ENCODE results near the gene MPG.

MPG gene

DNA sequence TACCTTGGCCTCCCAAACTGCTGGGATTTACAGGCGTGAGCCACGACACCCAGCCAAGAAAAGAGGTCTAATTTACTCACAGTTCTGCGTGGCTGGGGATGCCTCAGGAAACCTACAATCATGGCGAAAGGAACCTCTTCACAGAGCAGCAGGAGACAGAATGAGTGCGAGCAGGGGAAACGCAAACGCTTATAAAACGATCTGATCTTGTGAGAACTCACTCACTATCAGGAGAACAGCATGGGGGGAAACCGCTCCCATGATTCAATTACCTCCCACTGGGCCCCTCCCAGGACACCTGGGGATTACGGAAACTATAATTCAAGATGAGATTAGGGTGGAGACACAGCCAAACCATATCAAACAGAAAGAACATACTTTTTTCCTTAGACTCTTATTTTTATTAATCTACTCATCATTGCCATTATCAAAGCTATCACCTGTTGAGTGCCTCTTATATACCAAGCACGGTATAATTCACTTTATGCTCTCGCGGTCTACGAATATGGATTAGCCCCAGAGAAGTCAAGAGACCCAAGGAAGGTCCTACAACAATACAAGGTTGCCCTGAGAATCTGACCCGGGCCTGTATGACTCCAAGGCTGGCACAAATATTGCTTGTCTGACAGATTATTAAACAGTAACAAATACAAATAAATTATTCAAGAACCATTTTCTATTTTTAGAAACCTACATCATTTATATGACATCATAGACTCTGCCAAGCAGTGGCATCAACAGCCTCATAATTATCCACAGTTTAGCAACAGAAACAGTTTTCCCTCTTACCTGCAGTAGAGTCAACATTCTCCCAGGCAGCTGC is 27.0 kb upstream of the MPG start:
- DNase-seq (ENCODE audit: low read depth in 4 of 4, low spot score in 1 of 4) = no peak

DNA sequence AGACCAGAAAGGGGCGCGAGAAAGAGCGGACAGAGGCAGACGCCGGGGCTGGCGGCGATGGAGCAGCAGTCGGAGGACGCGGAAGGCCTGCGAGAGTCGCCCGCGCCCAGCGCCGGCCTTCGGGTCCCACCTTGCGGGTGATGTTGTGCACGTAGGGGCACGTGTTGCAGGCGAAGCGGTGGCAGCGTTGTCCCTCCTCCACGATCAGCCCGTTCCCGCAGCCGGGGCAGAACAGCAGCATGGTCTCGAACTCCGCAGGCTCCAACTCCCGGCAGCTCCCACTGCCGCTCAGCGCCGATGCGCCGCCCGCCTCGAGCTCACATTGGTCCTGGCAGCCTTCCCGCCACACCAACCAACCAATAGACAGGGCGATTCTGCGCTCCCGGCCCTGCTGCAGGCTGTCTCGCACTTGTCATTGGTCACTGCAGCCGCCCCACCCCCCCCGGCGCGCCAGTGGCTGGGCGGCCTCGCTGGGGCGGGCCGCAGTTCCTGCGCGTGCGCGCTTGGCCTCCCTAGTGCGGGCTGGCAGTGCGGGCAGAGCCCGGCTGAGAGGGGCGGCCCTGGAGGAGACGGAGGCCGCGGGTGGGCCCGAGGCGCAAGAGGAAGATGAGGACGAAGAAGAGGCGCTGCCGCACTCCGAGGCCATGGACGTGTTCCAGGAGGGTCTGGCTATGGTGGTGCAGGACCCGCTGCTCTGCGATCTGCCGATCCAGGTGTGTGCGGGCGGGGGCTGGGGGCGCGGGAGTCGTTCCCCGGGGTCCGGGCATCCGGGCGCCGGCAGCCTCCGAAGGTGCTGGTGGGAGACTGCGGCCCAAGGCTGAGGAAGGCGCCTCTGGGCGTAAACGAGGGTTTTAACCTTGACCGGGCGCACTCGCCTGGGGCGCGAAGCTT is 24.4 kb upstream of the MPG start, which contains the start of the genes POLR3K and SNRNP25:
TSS of gene POLR3K (minus strand) at position 263 of the 891 bp plus-strand sequence. CDS start at position 241, 22 bp downstream.
TSS of gene SNRNP25 (plus strand) at position 483 of the 891 bp plus-strand sequence. CDS start at position 672, 189 bp downstream.
- peak; percentile 90 to 99 (median 96) for DNase-seq (ENCODE audit: low read depth in 4 of 4, low spot score in 1 of 4)

DNA sequence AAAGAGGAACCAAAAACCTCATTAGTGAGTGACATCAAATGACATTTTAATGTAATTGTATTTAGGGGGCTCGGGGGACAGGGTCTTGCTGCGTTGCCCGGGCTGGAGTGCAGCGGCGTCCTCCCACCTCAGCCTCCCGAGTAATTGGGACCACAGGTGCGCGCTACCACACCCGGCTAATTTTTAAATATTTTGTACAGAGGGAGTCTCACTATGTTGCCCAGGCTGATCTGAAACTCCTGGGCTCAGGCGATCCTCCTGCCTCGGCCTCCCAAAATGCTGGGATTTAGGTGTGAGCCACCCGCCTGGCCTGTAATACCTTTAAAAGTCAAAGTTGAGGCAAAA is 23.8 kb upstream of the MPG start:
- DNase-seq (ENCODE audit: low read depth in 4 of 4, low spot score in 1 of 4) = no peak

DNA sequence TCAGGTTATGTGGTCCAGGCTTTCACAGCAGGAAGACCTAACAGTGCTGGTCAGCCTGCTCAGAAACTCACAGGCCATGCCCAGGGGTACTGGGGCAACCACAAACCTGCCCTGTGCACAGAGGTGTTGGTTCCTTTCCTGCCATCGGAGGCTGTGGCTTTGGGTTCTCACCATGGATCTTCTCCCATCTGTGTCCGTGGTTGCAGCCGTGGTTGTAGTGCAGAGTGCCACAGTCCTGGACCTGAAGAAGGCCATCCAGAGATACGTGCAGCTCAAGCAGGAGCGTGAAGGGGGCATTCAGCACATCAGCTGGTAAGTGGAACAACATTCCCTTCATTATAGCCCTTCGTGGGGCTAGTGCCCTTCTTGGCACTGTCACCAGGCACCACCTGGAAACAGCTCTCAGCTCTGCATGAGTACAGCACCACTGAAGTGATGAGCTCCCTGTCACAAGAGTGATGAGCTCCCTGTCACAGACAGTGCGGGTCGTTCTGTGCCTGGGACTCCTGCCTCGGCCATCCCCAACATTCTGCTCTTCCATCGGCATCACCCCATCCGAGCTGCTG is 22.4 kb upstream of the MPG start:
- DNase-seq (ENCODE audit: low read depth in 4 of 4, low spot score in 1 of 4) = no peak

DNA sequence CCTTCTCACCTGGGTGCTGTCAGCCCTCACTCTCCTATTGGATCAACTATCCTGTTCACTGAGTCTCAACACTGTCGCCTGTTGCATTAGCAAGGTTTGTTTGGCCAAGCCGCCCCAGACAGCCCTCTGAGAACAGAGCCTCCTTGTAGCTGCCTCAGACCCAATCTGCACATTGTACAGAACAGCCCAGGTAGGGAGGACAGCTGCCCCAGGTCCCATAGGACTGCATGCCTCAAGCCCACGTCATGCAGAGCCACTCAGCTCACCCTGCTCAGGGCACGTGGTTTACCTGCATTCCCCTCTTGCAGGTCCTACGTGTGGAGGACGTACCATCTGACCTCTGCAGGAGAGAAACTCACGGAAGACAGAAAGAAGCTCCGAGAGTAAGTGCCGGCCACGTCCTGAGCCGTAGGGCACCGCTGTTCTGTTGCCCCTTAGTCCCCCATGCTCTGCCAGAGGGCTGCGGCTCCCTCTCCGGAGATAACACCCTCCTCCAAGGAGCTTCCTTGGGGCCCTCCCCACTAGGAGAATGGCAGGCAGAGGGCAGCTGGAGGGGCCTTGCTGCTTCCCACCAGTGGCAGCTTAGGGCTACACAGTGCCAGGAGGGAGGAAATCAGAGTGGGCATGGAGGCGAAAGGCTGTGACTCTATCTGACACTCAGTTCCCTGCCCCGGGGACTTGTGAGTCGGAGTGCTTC is 21.6 kb upstream of the MPG start:
- DNase-seq (ENCODE audit: low read depth in 4 of 4, low spot score in 1 of 4) = no peak

DNA sequence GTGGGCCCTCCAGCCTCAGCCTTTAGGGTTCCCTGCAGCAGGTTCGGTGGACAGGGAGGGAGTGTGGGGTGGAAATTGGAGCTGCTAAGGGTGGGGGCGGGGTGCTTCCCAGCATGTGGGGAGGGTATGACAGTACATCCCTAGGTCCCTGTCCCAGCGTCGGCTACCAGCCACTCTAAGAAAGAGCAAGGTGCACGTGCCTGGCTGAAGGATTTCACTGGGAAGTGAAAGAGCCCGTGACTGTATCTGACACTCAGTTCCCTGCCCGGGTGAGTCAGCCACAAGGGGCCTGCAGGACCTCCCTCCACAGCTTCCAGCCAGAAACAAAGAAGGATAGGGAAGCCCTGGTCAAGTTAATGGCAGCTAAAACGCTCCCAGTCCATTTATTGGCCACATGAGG is 20.3 kb upstream of the MPG start:
- DNase-seq (ENCODE audit: low read depth in 4 of 4, low spot score in 1 of 4) = no peak

DNA sequence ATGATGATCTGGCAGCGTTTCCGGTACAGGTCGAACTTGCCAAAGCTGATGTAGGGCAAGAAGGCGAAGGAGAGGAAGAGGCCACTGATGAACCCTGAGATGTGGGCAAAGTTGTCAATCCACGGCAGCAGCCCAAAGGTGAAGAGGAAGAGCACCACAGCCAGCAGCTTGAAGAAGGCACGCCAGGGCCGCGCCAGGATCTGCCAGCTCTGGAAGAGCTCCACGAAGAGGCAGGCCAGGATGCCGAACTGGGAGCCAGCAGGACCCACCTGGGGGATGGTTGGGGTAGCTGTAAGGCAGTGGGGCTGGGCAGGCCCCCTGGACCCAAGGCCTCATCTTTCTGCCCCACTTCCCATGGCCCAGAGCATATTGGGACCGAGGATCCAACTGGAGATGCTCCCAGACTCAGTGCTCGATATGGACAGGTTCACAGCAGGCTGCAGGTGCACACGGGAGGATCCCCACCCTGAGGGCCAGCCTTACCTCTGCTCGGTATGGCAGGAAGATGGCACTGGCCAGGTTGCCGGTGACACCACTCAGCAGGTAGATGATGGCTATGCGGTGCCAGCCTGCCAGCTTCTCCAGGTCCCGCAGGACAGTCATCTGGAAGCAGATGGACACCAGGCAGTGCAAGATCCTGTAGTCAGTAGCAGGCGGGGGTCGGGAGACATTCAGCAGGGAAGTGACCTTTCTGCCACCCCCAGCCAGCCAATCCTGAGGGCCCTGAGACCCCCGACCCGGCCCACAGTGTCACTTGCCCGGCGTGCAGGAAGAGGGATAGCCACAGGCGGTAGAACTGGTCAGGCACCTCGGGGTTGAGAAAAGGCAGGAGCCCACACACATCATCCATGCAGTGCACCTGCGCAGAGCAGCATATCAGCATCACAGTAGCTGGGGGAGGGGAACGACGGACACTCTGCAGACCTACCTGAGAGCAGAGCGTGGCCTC is 19.3 kb upstream of the MPG start:
- DNase-seq (ENCODE audit: low read depth in 4 of 4, low spot score in 1 of 4) = no peak

DNA sequence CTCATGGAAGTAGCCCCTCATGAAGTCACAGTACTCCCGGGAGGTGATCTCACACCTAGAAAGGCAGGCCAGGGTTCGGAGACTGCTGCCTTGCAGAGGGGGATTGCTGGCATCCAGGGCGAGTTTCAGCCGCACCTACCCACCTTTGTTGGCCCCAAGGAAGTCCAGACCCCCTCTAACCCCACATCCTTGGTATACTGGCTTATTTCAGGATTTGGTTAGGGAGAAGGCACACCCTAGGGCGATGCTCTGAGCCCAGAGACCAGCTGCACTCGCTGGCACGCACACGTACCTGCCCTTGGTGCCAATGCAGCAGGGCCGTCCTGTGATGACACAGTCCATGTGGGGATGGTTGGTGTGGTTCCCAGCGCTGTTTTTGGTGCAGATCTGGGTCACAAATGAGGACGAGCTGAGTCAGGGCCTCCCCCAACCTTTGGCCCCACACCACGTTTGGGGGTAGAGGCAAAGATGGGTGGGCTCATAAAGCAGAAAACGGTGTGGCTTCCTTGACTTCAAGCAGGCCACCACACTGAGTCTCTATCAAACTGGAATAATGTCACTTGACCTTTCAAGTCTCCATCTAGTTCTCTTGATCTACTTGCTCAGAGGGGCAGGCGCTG is 18.5 kb upstream of the MPG start:
- DNase-seq (ENCODE audit: low read depth in 4 of 4, low spot score in 1 of 4) = no peak

DNA sequence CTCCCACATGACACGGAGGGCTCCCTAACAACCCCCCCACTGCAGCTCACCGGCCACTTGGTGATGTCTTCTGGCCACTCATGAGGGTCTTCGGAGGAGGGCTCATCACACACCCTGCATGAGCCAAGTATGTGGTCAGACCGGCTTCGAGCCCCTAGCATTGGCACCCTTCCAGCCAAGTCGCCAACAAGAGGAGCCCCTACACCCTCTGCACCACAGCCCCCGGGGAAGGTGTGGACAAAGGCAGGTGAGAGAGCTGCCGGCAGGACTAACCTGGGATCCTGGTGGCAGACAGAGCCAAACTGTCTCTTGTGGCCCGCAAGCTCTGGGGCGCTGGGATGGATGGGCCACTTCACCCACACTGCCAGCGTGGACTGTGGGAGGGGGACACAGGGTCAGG is 17.9 kb upstream of the MPG start:
- no peak for DNase-seq (ENCODE audit: low read depth in 4 of 4, low spot score in 1 of 4)

DNA sequence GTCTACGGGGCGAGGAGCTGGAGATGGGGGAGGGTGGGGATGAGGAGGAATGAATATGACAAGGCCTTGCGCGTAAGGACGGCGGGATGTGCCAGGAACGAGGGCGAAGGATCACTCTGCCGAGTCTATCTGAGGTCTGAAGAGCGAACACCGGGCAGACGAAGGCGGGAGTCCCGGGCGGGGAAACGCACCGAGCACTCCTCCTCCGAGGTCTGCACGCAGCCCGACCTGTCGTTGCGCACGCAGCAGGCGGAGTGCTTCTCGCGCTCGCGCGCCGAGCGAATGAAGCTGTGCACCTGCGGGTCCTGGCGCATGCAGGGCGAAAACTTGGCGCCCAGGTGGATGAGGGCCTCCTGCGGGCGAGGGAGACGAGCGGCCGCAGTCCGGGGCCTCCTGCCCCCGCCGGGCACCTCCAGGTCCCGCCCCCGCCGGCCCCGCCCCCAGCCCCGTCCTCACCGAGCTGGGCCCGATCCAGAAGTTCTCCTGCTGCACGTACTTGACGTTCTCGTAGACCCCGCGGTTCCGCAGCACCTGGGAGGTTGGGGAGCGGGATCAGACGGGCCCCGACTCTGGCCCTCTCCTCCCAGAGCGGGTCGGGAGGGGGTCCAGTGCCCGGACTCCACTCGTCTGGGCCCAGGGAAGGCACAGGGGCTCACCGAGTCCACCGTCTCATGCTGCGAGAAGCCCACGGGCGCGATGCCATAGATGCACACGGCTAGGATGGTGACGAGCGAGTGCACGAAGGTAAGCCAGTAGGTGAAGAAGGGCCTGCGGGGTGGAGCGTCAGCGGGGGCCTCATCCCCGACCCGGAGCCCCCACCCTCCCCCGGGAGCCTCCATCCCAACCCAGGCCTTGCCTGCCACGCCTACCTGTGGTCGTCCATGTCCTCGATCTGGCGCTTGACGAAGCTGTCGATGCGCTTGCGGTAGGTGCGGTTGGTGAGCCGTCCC is 16.8 kb upstream of the MPG start:
- DNase-seq (ENCODE audit: low read depth in 4 of 4, low spot score in 1 of 4) = no peak

DNA sequence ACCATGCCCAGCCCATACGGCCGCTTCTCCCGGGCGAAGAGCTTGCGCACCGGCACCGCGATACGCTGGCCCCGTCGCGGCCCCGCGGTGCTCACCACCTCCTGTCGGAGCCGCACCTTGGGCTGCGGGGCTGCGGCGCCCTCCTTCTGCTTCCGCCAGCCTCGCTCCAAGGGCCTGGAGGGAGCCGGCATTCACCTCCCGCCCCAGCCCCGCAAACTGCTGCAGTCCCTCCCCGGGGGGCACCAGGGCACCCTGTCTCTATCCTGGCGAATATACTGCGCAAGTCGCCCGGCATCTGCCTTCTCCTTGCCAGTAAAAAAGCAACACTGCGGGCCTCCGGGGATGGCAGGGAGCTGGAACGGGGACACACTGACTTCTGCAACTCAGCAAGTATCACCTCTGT is 16.1 kb upstream of the MPG start:
- DNase-seq (ENCODE audit: low read depth in 4 of 4, low spot score in 1 of 4) = no peak

DNA sequence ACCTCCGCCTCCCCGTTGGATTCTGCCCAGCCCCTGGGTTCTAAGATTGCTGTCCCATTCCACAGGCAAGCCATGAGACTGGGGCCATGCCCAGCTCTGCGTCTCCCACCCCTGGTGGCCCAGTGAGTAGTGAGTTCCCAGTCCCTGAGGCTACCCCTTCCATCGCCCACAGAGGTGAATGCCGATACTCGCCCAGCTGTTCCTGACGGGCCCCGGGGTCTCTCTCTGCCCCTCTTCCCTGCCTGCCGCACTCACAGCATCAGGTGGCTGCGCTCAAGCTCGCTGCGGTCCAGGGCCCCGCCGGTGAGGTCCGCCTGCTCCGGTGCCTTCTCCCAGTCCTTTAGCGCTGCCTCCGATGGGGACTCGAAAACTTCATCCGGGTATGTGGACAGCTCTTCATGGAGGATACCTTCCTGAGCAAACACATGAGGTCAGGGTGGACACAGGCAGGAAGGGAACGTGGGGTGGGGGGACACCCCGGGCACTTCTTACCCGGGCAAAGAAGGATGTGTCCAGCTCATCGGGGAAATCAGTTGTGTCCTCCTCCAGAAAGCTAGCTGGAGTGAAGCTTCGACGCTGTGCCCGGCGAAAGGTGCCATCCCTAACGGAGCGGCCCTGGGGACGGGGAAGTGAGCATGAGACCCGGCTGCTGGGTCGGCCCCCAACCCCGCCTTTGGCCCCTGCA is 15.6 kb upstream of the MPG start:
- no peak for DNase-seq (ENCODE audit: low read depth in 4 of 4, low spot score in 1 of 4)

DNA sequence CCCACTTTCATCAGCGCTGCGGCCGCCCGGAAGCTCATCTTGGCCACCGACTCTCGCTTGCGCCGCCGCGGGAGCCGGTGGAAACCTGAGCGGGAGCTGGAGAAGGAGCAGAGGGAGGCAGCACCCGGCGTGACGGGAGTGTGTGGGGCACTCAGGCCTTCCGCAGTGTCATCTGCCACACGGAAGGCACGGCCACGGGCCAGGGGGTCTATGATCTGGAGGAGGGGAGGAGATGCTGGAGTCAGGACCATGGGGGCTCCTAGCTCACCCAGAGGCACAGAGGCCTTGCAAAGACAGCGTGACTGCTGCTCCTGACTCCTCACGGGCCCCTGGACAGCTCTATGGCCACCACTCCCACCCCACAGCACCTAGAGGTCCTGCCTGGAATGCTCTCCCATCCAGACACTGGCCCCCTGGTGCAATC is 15.0 kb upstream of the MPG start:
- no peak for DNase-seq (ENCODE audit: low read depth in 4 of 4, low spot score in 1 of 4)

DNA sequence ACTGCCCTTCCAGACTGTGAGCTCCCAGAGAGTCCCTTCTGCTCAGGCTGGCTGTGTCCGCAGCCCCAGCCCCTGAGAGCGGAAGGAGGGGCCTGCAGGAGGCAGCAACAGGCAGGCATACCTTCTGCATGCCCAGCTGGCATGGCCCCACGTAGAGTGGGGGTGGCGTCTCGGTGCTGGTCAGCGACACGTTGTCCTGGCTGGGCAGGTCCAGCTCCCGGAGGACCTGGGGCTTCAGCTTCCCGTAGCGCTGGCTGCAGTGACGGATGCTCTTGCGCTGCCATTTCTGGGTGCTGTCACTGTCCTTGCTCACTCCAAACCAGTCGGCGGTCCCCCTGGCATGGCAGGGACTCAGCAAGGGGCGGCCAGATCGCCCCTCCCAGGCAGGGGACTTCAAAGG is 14.6 kb upstream of the MPG start:
- DNase-seq (ENCODE audit: low read depth in 4 of 4, low spot score in 1 of 4) = no peak

DNA sequence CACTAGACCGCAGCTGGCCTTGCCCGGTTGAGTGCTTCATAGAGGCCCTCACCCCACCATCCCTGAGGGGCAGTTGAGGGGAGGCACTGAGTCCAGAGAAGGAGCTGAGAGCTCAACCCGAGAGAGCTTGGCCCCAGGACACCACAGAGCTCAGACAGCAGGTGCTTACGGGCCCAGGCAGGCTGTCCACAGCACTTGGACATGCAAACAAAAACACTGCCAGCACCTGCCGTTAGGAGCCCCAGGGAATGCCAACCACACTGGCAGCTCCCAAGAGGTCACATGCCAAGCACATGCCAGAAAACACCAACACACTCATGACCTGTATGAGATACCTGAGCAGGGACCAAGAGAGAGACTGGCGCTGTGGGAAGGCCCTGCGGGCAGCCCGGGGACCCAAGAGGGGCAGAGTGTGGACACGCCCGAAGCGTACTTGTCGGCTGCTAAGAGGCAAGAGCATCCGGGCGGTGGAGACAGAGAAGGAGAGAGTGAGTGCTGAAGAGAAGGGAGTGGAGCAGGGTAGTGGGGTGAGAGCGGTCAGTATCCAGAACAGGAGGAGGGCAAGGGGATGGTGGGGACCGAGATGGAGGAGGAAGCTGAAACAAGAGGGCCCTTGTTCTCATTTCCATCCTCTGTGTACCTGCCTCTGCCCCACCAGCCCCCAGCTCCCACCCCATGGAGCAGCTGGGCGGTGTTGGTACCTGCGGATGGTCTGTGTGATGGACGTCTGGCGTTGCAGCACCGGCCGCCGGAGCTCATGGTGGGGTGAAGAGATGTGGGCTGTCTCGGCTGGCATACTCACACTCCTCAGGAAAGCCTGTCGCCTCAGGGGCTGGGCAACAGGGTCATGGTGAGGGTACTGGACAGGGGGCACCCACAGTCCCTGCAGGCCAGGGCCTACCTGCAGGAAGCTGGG is 13.8 kb upstream of the MPG start:
- no peak for DNase-seq (ENCODE audit: low read depth in 4 of 4, low spot score in 1 of 4)

DNA sequence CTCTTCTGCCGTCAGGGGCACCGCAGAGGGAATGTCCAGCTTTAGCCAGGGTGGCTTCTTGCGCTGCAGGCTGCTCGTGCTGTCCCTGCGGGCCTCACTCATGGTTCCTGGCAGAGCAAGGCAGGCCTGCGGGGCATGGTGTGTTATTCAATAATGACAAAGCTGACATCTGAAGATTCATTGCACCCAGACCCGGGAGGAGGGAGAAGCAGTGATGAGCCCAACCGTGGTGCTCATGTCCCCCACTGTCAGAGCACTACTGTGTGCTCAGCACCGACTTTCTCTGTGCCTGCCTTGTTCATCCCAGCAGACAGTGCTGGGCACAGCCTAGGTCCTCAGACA is 13.1 kb upstream of the MPG start:
- no peak for DNase-seq (ENCODE audit: low read depth in 4 of 4, low spot score in 1 of 4)

DNA sequence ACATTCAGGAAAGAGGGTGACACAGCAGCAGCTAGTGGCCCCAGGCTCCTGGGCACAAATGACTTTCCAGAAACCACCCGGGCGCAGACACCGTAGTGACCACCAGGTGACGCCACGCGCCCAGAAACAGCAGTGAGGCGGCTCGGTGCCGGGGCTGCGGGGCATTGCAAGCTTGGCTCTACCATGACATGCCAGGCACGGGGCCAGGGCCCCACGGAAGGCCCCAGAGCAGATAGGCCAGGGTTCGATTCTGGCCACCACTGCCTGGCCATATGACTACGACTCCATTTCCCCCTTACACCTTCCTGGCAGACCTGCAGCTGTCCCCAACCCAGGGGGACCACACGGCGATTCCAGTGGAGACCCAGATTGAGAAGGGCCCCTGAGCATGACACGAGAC is 12.3 kb upstream of the MPG start:
- peak; percentile 65 to 78 (median 76) for DNase-seq (ENCODE audit: low read depth in 4 of 4, low spot score in 1 of 4)
